Testis (tissue), 2 donors: ENCODE results near the gene CNKSR3.

ENCODE experiments used
- CTCF ChIP-seq, 3 experiments: fragments of 450-650 bp in 2 of 3; fragments of 200-600 bp in 1 of 3; sonication (generic) in 1 of 3; IDR thresholded peaks; one replicate each; pipeline ENCODE4 v1.5.1; 2016 to 2019; ENCODE audit warnings: antibody characterized with exemption in 3 of 3, mild to moderate bottlenecking in 2 of 3, moderate library complexity in 1 of 3
- POLR2A ChIP-seq: fragments of 450-650 bp; IDR thresholded peaks from one replicate; pipeline ENCODE4 v1.6.1; 2017; ENCODE audit warnings: antibody characterized with exemption, mild to moderate bottlenecking, moderate library complexity

GRCh38 chr6:154500769-154501577 lies 9.5 kb downstream of the CNKSR3 start:
- TF ChIP-seq CTCF (IDR thresholded peaks at IDR 0.05): peak in 2 of 3 experiments; percentile 18 to 31
- TF ChIP-seq POLR2A: no peak
